Pancreas (tissue), 10 donors: ENCODE measurements around the gene LINC01488. TPM values are rescaled to one million over a fixed set of nuclear protein-coding genes. Genes with fewer than 3 reads are reported as not detected.

Experiments used
- ATAC-seq, 4 donors: fragments of 200-7000 bp; cut with Tn5 transposase; one replicate each; pipeline versions ENCODE4 v1.8.0 to v1.9.1; 2020; ENCODE audit warnings: mild to moderate bottlenecking in 4 of 4, moderate library complexity in 4 of 4
- DNase-seq, 6 donors: peaks; one replicate each; pipeline ENCODE4 v3.0.0-alpha.2; 2020
- FAIRE-seq: peaks from 2 replicates; lab custom pipeline; 2012; peaks lifted over from hg19 to GRCh38; lab: Jason Lieb, UNC
- H3K27ac ChIP-seq, 4 donors: fragments of 200-600 bp; sonication (generic); 1 replicate in 3 of 4; 2 replicates in 1 of 4; pipeline versions ENCODE4 v1.5.0 to v1.8.0; 2020
- H3K27me3 ChIP-seq, 4 donors: fragments of 200-600 bp; one replicate each; pipeline ENCODE4 v1.8.0; 2021
- H3K36me3 ChIP-seq, 3 donors: fragments of 200-600 bp; sonication (generic) in 1 of 3; one replicate each; pipeline versions ENCODE4 v1.5.0 to v1.8.0; 2020 to 2021
- H3K4me1 ChIP-seq, 3 donors: fragments of 200-600 bp; one replicate each; pipeline ENCODE4 v1.8.0; 2021
- H3K4me3 ChIP-seq, 4 donors: fragments of 200-600 bp; sonication (generic) in 2 of 4; one replicate each; pipeline versions ENCODE4 v1.5.0 to v1.8.0; 2020 to 2021
- H3K9me3 ChIP-seq, 4 donors: fragments of 200-600 bp; one replicate each; pipeline ENCODE4 v1.8.0; 2021
- CTCF ChIP-seq, 4 donors: fragments of 200-600 bp; sonication (generic) in 3 of 4; IDR thresholded peaks; one replicate each; pipeline versions ENCODE4 v1.5.0 to v1.8.0; 2021; ENCODE audit warnings: antibody characterized with exemption in 4 of 4
- WGBS, 2 donors: extraction: QIAGEN DNeasy Blood & Tissue Kit; methylation state at CpG; one replicate each; pipeline ENCODE4 v1.1.7; 2013; 5-methylcytosine and 5-hydroxymethylcytosine counted together
- intact Hi-C, 3 donors: fragments of 100-400 bp; cut with DNase I; formaldehyde crosslinking; loops; one replicate each; pipeline versions ENCODE4 v1.11.1 to v1.14.2; 2022
- polyA plus RNA-seq, 2 donors: library from polyadenylated mRNA; stranded (reverse); fragments of 200-250 nt; gene quantifications; one replicate each; pipeline ENCODE4 v1.2.3, GENCODE V29; 2013
- total RNA-seq, 6 donors: library from RNA; stranded (reverse); fragmentation: NEBNext Ultra II Directional in 4 of 6; extraction: Animal tissue kit (Norgen Biotek cat#: 25700) in 4 of 6; gene quantifications; one replicate each; pipeline versions ENCODE4 v1.2.1 to v1.2.4, GENCODE V29; 2021 to 2023
- donor health status: healthy with polysubstance abuse.
- donor health status: DM: no; HTN: no; CAD: no; lungs with moderate emphysema.
- donor health status: DM: no; HTN: no; CAD: no.
- donor health status: control.
- donor health status: control.
- donor health status: Bipolar disorder and iron deficiency.
- donor health status: DM: yes; HTN: yes; CAD: no.
- donor health status: DM: no; HTN: no; CAD: no.
- donor health status: DM: no; HTN: no; CAD: no.
- donor health status: DM: yes; HTN: yes; CAD: no.

Gene LINC01488
- total and polyA plus RNA-seq, 8 donors = not detected

GRCh38 chr11:69500285-69501120 lies 19.0 kb downstream of the LINC01488 start:
- H3K27ac ChIP-seq = no peak overlapping the region
- WGBS, 2 donors = 66 to 71% methylated on average over 13 of the region's 13 CpGs
- H3K27me3 ChIP-seq = no peaks in the 10 kb centered on the region
- FAIRE-seq = no peak
- no peak for TF ChIP-seq CTCF (IDR thresholded peaks at IDR 0.05)
- peaks cover 0 to 2% (median 0%) of the 10 kb centered on the region in 3 donors for H3K4me1 ChIP-seq
- H3K9me3 ChIP-seq = no peaks in the 10 kb centered on the region
- DNase-seq = peak in 2 of 6 donors; percentile 46 to 57
- intact Hi-C loops = no loop called here
- no peak overlapping the region for H3K4me3 ChIP-seq
- ATAC-seq = no peak
- H3K36me3 ChIP-seq = no peaks in the 10 kb centered on the region

- Histone ChIP-seq H3K4me1 (peaks cover 0 to 2% (median 0%) of the 10 kb centered on the region in 3 donors), H3K27ac (no peak overlapping the region), H3K4me3 (no peak overlapping the region), H3K9me3 (no peaks in the 10 kb centered on the region), H3K27me3 (no peaks in the 10 kb centered on the region), H3K36me3 (no peaks in the 10 kb centered on the region)
- 36 to 39% methylated on average over 1 of the region's 1 CpG for WGBS, 2 donors
- ATAC-seq = no peak
- no peak for TF ChIP-seq CTCF (IDR thresholded peaks at IDR 0.05)
- FAIRE-seq = no peak
- no peak for DNase-seq
- intact Hi-C loops = no loop called here
These were observed 19.6 kb downstream of the LINC01488 start for GRCh38 chr11:69501121-69501489.

GRCh38 chr11:69501891-69502860 lies 20.7 kb downstream of the LINC01488 start:
- Histone ChIP-seq H3K9me3 (no peaks in the 10 kb centered on the region), H3K27ac (no peak overlapping the region), H3K4me3 (no peak overlapping the region), H3K27me3 (no peaks in the 10 kb centered on the region), H3K36me3 (no peaks in the 10 kb centered on the region), H3K4me1 (peaks cover 0 to 2% (median 0%) of the 10 kb centered on the region in 3 donors)
- DNase-seq (peak in 2 of 6 donors; percentile 50 to 54), FAIRE-seq (no peak), ATAC-seq (no peak)
- no peak for TF ChIP-seq CTCF (IDR thresholded peaks at IDR 0.05)
- intact Hi-C loops = no loop called here
- 77 to 89% methylated on average over 26 of the region's 26 CpGs for WGBS, 2 donors

GRCh38 chr11:69504127-69504526 lies 22.7 kb downstream of the LINC01488 start:
- no peak overlapping the region for H3K4me3 ChIP-seq
- no peaks in the 10 kb centered on the region for H3K4me1 ChIP-seq
- no peaks in the 10 kb centered on the region for H3K9me3 ChIP-seq
- ATAC-seq (no peak), DNase-seq (peak in 2 of 6 donors; percentile 22 to 36), FAIRE-seq (no peak)
- H3K27ac ChIP-seq = no peak overlapping the region
- 70 to 81% methylated on average over 9 of the region's 9 CpGs for WGBS, 2 donors
- no peaks in the 10 kb centered on the region for H3K36me3 ChIP-seq
- TF ChIP-seq CTCF (IDR thresholded peaks at IDR 0.05) = no peak
- no peaks in the 10 kb centered on the region for H3K27me3 ChIP-seq
- intact Hi-C loops = no loop called here
